Fibroblast of villous mesenchyme (primary cell): Measurements from ENCODE around the gene KCNIP1. TPM values are rescaled to one million over a fixed set of nuclear protein-coding genes. Genes with fewer than 3 reads are reported as not detected.

Experiments used
- DNase-seq: peaks from one replicate; pipeline ENCODE4 v3.0.0-alpha.2; 2010; ENCODE audit warnings: low read depth
- H3K4me3 ChIP-seq: 2 replicates; pipeline ENCODE4 v1.5.1; 2011; ENCODE audit warnings: low read depth, mild to moderate bottlenecking, low read length
- total RNA-seq: library from RNA; depleted of rRNA; stranded (reverse); fragments of >200 nt; gene quantifications from 2 replicates; pipeline ENCODE4 v1.2.3, GENCODE V29; 2012
- TF ChIP-seq, protein P1 (sequence below): IDR thresholded peaks from 2 replicates; pipeline ENCODE4 v1.5.1; 2012; ENCODE audit warnings: low read depth, mild to moderate bottlenecking, low read length; ENCODE audit not compliant: insufficient read depth

KCNIP1 gene
- total RNA-seq, 1 donor, result not detected

DNA sequence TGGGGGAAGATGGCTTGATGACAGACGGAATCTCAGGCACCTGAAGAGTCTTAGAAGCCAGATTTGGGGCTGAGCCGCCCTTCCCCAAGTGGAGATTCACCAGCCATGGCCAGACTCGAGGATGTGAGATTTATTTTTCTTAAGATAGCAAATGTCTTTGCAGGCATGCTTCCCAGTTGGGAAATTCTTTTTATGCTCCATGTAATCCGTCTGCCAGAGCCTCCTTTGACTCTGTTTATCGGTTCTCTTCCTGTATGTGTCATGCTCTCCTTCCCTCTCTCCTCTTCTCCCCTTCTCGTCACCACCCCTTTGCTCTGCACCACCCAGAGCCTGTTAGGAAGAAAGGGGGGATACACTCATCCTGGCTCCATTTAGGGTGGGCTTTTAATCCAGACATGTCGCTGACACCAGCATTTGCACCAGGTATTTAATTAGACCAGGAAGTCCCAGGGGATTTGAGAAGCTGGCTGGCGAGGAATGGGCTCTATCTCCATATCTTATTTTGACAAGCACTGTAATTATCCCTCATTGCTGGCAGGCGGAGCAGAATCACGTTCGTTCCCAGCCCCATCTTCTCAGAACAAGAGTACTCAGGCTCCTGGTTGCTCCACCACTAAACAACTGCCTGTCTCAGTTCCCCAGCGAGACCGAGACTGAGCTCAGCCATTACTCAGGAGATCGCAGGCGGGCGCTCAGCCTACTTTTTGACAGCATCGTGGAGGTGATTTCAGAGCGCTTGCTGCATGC is 50.9 kb downstream of the KCNIP1 start:
- H3K4me3 ChIP-seq, result no peak overlapping the region
- DNase-seq, result peak; percentile 86
- TF ChIP-seq, protein P1, sequence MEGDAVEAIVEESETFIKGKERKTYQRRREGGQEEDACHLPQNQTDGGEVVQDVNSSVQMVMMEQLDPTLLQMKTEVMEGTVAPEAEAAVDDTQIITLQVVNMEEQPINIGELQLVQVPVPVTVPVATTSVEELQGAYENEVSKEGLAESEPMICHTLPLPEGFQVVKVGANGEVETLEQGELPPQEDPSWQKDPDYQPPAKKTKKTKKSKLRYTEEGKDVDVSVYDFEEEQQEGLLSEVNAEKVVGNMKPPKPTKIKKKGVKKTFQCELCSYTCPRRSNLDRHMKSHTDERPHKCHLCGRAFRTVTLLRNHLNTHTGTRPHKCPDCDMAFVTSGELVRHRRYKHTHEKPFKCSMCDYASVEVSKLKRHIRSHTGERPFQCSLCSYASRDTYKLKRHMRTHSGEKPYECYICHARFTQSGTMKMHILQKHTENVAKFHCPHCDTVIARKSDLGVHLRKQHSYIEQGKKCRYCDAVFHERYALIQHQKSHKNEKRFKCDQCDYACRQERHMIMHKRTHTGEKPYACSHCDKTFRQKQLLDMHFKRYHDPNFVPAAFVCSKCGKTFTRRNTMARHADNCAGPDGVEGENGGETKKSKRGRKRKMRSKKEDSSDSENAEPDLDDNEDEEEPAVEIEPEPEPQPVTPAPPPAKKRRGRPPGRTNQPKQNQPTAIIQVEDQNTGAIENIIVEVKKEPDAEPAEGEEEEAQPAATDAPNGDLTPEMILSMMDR, result no peak

DNA sequence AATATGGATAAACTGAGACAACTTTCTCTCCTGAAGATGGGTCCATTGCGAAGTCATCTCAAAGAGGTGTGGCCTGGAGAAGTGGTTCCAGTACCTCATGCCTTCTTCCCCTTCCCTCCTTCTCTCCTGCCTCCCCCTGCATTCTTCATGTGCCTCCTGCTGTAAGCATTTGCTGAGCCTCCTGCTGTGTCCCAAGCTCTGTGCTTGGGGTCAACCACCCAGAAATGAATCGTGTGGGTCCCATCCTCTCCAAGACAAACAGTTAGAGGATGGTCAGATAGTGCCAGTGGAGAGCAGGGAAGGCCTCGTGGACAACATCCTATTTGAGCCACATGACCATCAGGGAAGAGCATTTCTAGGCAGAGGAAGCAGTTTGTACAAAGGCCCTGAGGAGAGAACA is 53.5 kb downstream of the KCNIP1 start:
- TF ChIP-seq, protein P1, result no peak
- no peak for DNase-seq
- H3K4me3 ChIP-seq, result no peak overlapping the region

DNA sequence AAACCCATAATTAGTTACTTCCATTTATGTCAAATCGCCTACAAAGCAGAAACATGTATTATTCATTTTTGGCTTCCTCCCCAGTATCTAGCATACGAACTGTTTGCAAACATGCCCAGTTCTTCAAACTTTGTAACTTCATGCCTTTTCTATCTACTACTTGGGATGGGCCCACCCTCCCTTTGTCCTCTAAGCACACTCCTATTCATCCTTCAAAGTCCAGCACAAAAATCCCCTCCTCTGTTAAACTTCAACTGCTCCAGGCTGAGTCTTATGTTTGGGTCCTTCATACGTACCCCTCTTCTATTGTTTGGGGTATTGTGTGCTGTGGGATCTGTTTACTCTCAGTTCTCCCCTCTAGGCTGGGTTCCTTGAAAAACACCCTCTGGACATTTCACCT is 55.5 kb downstream of the KCNIP1 start:
- TF ChIP-seq, protein P1, result no peak
- H3K4me3 ChIP-seq, result no peak overlapping the region
- DNase-seq, result no peak

DNA sequence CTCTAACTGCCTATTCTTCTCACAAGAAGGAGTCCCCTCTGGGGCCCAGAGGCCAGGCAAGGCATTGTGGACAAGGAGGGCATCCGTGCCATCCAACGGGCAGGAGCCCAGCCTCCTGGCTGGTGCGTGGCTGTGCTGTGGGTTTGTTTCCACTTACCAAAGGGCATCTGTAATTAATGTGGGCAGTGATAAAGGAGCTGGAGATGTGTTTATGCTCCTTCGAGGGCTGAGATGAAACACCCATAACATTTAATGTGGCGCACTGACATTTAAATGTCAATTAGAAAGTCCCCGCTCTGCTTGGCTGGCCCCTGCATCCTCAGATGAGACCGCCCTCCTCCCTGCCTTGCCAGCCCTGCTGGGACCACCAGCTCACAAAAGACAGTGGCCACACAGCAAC is 57.1 kb downstream of the KCNIP1 start:
- H3K4me3 ChIP-seq, result no peak overlapping the region
- DNase-seq, result no peak
- TF ChIP-seq, protein P1, result no peak

DNA sequence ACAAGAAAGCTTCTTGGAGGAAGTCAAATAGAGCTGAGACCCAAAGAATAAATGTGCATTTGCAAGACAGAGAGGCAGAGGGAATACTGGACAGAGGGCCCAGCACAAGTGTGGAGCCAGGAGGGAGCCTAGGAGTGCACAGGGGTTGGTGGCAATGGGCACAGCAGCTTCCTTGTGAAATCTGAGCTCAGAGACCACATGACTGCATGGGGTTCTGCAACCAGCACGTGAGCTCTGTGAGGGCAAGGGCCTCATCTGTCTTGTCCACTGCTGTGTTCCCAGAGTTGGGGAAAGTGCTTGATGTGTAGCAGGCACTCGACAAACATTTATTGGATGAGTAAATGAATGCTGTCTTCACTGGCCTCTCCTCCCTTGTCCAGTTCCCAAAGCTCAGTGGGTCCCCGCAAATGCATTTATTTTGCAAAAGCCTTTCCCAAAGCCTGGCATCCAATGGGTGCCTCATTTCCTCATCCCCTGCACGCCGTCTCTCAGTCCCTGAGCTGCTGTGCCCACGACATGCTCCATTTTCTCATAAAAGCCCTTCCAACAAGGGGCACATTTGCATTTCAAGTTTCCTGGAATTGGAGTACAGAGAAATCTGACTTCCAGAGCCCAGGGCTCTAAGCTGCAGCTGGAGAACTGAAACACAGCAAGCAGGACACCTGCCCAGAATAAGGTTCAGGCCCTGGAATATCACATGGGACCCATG is 58.5 kb downstream of the KCNIP1 start:
- DNase-seq, result no peak
- TF ChIP-seq, protein P1, result no peak
- no peak overlapping the region for H3K4me3 ChIP-seq

DNA sequence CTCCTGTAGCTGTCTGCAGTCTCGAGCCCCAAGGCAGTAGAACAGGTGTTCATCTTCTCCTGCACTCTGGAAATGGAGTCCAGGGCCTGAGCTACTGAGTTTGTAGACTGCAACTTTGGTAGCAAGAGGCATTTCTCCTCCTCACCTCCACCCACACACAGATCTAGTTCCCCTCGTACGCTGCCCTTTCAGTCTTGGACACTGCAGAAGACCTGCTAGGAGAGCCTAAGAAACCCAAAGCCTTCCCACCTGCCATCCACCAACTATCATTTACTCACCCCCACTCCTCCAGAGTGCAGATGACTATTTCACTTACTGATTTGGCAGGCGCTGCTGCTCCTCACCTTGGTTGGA is 59.0 kb downstream of the KCNIP1 start:
- H3K4me3 ChIP-seq, result no peak overlapping the region
- DNase-seq, result no peak
- TF ChIP-seq, protein P1, result no peak
